BLaER1 (cell line): ENCODE results near the gene NLE1.

Source experiments
- H3K27ac ChIP-seq: shearing (Covaris generic); formaldehyde crosslinking; 2 replicates; pipeline ENCODE4 v1.8.1; 2022
- H3K27me3 ChIP-seq: shearing (Covaris generic); formaldehyde crosslinking; 2 replicates; pipeline ENCODE4 v1.8.1; 2022
- H3K36me3 ChIP-seq: shearing (Covaris generic); formaldehyde crosslinking; 2 replicates; pipeline ENCODE4 v1.8.1; 2022
- H3K4me1 ChIP-seq: shearing (Covaris generic); formaldehyde crosslinking; 2 replicates; pipeline ENCODE4 v1.8.1; 2022
- H3K4me2 ChIP-seq: shearing (Covaris generic); formaldehyde crosslinking; 2 replicates; pipeline ENCODE4 v1.8.1; 2022
- H3K4me3 ChIP-seq: shearing (Covaris generic); formaldehyde crosslinking; 2 replicates; pipeline ENCODE4 v1.8.1; 2022
- H3K9ac ChIP-seq: shearing (Covaris generic); formaldehyde crosslinking; 2 replicates; pipeline ENCODE4 v1.8.1; 2022
- H3K9me3 ChIP-seq: shearing (Covaris generic); formaldehyde crosslinking; 2 replicates; pipeline ENCODE4 v1.8.1; 2022
- H4K20me1 ChIP-seq: shearing (Covaris generic); formaldehyde crosslinking; 2 replicates; pipeline ENCODE4 v1.8.1; 2022
- Cebpa-rat ChIP-seq: shearing (Covaris generic); IDR thresholded peaks from 2 replicates; pipeline ENCODE4 v1.8.1; 2022

NLE1 gene

GRCh38 chr17:35088881-35089585 lies 53.1 kb downstream of the NLE1 start:
- H3K4me3 ChIP-seq = peak overlapping the region; percentile 94
- peaks cover 5% of the 10 kb centered on the region; the same call in 1 of the 2 replicates for H3K27me3 ChIP-seq
- peak overlapping the region; percentile 97 for H3K4me2 ChIP-seq
- no peaks in the 10 kb centered on the region; the same call in 1 of the 2 replicates for H3K36me3 ChIP-seq
- H4K20me1 ChIP-seq = no peaks in the 10 kb centered on the region
- H3K9ac ChIP-seq = peak overlapping the region; percentile 83
- no peaks in the 10 kb centered on the region for H3K9me3 ChIP-seq
- TF ChIP-seq Cebpa-rat = no peak
- H3K27ac ChIP-seq = peak overlapping the region; percentile 83
- peaks cover 28% of the 10 kb centered on the region for H3K4me1 ChIP-seq

DNA sequence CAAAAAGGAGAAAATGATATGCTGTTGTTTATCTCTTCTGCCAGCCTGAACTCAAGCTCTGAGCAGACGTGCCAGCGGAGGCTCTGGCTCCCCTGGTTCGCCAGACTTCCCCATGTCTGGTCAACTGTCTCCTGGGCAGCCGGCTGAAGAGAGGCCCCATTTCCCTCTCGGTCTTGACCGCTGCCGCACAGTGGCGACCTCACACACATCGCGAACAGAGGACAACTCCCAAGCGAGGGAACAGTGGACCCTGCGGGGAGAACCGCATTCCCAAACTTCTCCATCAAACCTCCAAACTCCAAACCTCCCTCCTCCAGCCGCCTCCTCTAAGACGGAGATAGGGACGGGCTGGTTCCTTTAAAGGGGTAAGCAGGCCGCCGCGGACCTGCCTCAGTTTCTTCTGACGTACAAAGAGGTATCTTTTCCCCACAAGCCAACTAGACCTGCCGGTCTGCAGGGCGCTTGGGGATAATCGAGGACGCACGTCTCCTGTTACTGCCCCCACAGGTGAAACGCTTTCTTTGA lies 53.7 kb downstream of the NLE1 start:
- TF ChIP-seq Cebpa-rat = no peak
- H3K36me3 ChIP-seq = no peaks in the 10 kb centered on the region; the same call in 1 of the 2 replicates
- H4K20me1 ChIP-seq = no peaks in the 10 kb centered on the region
- H3K9me3 ChIP-seq = no peaks in the 10 kb centered on the region
- H3K27ac ChIP-seq = peak overlapping the region; percentile 83
- peaks cover 28% of the 10 kb centered on the region for H3K4me1 ChIP-seq
- H3K4me2 ChIP-seq = peak overlapping the region; percentile 97
- H3K27me3 ChIP-seq = peaks cover 5% of the 10 kb centered on the region; the same call in 1 of the 2 replicates
- peak overlapping the region; percentile 94 for H3K4me3 ChIP-seq
- H3K9ac ChIP-seq = peak overlapping the region; percentile 83

- H4K20me1 ChIP-seq = no peaks in the 10 kb centered on the region
- peaks cover 28% of the 10 kb centered on the region for H3K4me1 ChIP-seq
- H3K27ac ChIP-seq = no peak overlapping the region
- H3K4me2 ChIP-seq = peak overlapping the region; percentile 97
- H3K36me3 ChIP-seq = no peaks in the 10 kb centered on the region
- H3K4me3 ChIP-seq = peak overlapping the region; percentile 94
- no peak for TF ChIP-seq Cebpa-rat
- no peaks in the 10 kb centered on the region for H3K9me3 ChIP-seq
- peaks cover 5% of the 10 kb centered on the region; the same call in 1 of the 2 replicates for H3K27me3 ChIP-seq
- H3K9ac ChIP-seq = peak overlapping the region; percentile 83
These were observed 54.3 kb downstream of the NLE1 start for GRCh38 chr17:35087731-35088355.

GRCh38 chr17:35086931-35087573 lies 55.1 kb downstream of the NLE1 start:
- peak overlapping the region; percentile 97 for H3K4me2 ChIP-seq
- H3K36me3 ChIP-seq = no peaks in the 10 kb centered on the region
- H4K20me1 ChIP-seq = no peaks in the 10 kb centered on the region
- H3K4me3 ChIP-seq = no peak overlapping the region
- peaks cover 5% of the 10 kb centered on the region; the same call in 1 of the 2 replicates for H3K27me3 ChIP-seq
- no peak overlapping the region for H3K27ac ChIP-seq
- no peak for TF ChIP-seq Cebpa-rat
- H3K9me3 ChIP-seq = no peaks in the 10 kb centered on the region
- no peak overlapping the region for H3K9ac ChIP-seq
- H3K4me1 ChIP-seq = peaks cover 28% of the 10 kb centered on the region

GRCh38 chr17:35086164-35086563 lies 55.9 kb downstream of the NLE1 start:
- Histone ChIP-seq H3K4me3 (no peak overlapping the region), H3K4me1 (peaks cover 32% of the 10 kb centered on the region), H3K36me3 (no peaks in the 10 kb centered on the region), H3K9ac (no peak overlapping the region), H3K4me2 (no peak overlapping the region), H4K20me1 (no peaks in the 10 kb centered on the region), H3K27me3 (peaks cover 5% of the 10 kb centered on the region; the same call in 1 of the 2 replicates), H3K9me3 (no peaks in the 10 kb centered on the region), H3K27ac (no peak overlapping the region)
- TF ChIP-seq Cebpa-rat = no peak

GRCh38 chr17:35084987-35085386 lies 57.1 kb downstream of the NLE1 start:
- peaks cover 40% of the 10 kb centered on the region for H3K4me1 ChIP-seq
- H3K4me3 ChIP-seq = no peak overlapping the region
- no peak overlapping the region for H3K4me2 ChIP-seq
- no peak overlapping the region for H3K27ac ChIP-seq
- no peaks in the 10 kb centered on the region for H3K36me3 ChIP-seq
- H3K9ac ChIP-seq = no peak overlapping the region
- peaks cover 5% of the 10 kb centered on the region; the same call in 1 of the 2 replicates for H3K27me3 ChIP-seq
- no peaks in the 10 kb centered on the region for H3K9me3 ChIP-seq
- no peaks in the 10 kb centered on the region for H4K20me1 ChIP-seq
- TF ChIP-seq Cebpa-rat = no peak

DNA sequence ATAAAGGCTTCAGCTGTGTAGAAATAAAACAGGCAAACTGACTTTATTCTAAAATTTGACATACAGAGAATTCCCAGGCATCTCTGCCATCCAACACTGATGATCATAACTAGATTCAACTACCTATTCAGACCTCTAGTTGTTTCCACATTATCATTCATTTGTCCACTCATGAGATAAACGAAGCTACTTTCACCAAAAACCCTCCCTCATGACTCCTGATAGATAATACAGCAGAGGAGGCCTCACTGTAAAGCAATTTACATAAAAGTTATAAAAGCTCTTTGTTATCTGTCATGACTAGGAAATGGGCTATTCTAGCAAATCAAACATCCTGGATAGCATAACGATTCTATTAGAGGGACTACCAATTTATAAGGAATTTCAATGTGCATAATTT lies 59.0 kb downstream of the NLE1 start:
- H3K4me1 ChIP-seq = peaks cover 29% of the 10 kb centered on the region
- no peak overlapping the region for H3K4me2 ChIP-seq

DNA sequence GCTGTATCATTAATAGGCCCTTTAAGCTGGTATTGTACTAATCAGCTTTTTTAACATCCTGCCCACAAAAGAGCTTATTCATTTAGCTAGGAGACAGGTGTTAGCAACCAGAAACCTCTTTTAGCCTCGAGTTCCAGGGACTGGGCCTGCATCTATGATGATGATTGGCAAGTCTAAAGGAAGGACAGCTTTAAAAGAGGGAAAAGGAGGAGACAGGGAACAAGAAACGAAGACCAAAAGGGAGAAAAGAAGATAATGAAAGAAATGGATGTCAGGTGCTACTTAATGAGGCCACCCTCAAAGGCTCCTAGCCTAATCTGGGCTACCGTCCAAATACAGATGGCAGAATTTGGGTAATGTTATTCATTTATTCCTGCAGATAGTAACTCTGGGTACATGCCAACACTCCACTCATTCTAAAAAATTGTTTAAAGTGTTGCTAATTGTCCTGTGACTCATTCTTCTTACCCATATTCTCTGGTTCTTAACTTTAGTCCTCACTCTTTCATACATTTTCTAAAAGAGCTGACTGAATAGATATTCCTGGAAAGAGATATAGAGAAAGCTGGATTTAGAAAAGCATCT lies 59.9 kb downstream of the NLE1 start:
- no peaks in the 10 kb centered on the region for H3K36me3 ChIP-seq
- H3K4me2 ChIP-seq = no peak overlapping the region
- no peak for TF ChIP-seq Cebpa-rat
- no peaks in the 10 kb centered on the region for H3K9me3 ChIP-seq
- H3K27me3 ChIP-seq = no peaks in the 10 kb centered on the region
- no peaks in the 10 kb centered on the region for H4K20me1 ChIP-seq
- H3K4me3 ChIP-seq = no peak overlapping the region
- peaks cover 20% of the 10 kb centered on the region for H3K4me1 ChIP-seq
- no peak overlapping the region for H3K9ac ChIP-seq
- no peak overlapping the region for H3K27ac ChIP-seq

More for the DNA sequence above, 59.0 kb downstream of the NLE1 start:
- no peaks in the 10 kb centered on the region; the same call in 1 of the 2 replicates for H3K27me3 ChIP-seq
- TF ChIP-seq Cebpa-rat = no peak
- H3K27ac ChIP-seq = no peak overlapping the region
- H3K4me3 ChIP-seq = no peak overlapping the region
- H4K20me1 ChIP-seq = no peaks in the 10 kb centered on the region
- H3K9me3 ChIP-seq = no peaks in the 10 kb centered on the region
- no peak overlapping the region for H3K9ac ChIP-seq
- no peaks in the 10 kb centered on the region for H3K36me3 ChIP-seq

GRCh38 chr17:35081638-35082037 lies 60.5 kb downstream of the NLE1 start:
- H3K27ac ChIP-seq = no peak overlapping the region

More at GRCh38 chr17:35081638-35082037, 60.5 kb downstream of the NLE1 start:
- Histone ChIP-seq H3K9me3 (no peaks in the 10 kb centered on the region), H3K9ac (no peak overlapping the region), H4K20me1 (no peaks in the 10 kb centered on the region), H3K4me2 (no peak overlapping the region), H3K4me3 (no peak overlapping the region), H3K36me3 (no peaks in the 10 kb centered on the region), H3K27me3 (no peaks in the 10 kb centered on the region), H3K4me1 (peaks cover 16% of the 10 kb centered on the region)
- TF ChIP-seq Cebpa-rat = no peak
